Measurements from ENCODE around the gene ARID5A.
"Not testable (repeated sequence)": the region's sequence is repeated elsewhere in the genome, so short reads cannot be mapped to it uniquely, and the experiment has no call there.

Gene ARID5A

GRCh38 chr2:96536445-96537065 lies at the start of gene ARID5A:
ARID5A (plus strand) TSS chr2:96536752; CDS start chr2:96536827, 75 bp downstream.
- FAIRE-seq: no peak

- FAIRE-seq: no peak
Observed at GRCh38 chr2:96489261-96489660, 47.3 kb upstream of the ARID5A start.

GRCh38 chr2:96489663-96490062 lies 46.9 kb upstream of the ARID5A start:
- no peak for FAIRE-seq

- no peak for FAIRE-seq
Observed at GRCh38 chr2:96491860-96492497, 44.6 kb upstream of the ARID5A start.

- FAIRE-seq: no peak
Observed at GRCh38 chr2:96493072-96493471, 43.5 kb upstream of the ARID5A start.

GRCh38 chr2:96494188-96494587 lies 42.4 kb upstream of the ARID5A start:
- FAIRE-seq: no peak

- FAIRE-seq: no peak
Observed at GRCh38 chr2:96495982-96496629, 40.4 kb upstream of the ARID5A start.

- FAIRE-seq: no peak
Observed at GRCh38 chr2:96498021-96498431, 38.5 kb upstream of the ARID5A start.

GRCh38 chr2:96498611-96499010 lies 37.9 kb upstream of the ARID5A start:
- not testable (repeated sequence) for FAIRE-seq

GRCh38 chr2:96499061-96499960 lies 37.2 kb upstream of the ARID5A start:
- FAIRE-seq: no peak

GRCh38 chr2:96500385-96501066 lies 36.0 kb upstream of the ARID5A start:
- no peak for FAIRE-seq

- FAIRE-seq: no peak
Observed at GRCh38 chr2:96501471-96501874, 35.1 kb upstream of the ARID5A start.

GRCh38 chr2:96501886-96502810 lies 34.4 kb upstream of the ARID5A start:
- no peak for FAIRE-seq

GRCh38 chr2:96502891-96503636 lies 33.5 kb upstream of the ARID5A start:
- FAIRE-seq: no peak

- no peak for FAIRE-seq
Observed at GRCh38 chr2:96503637-96504243, 32.8 kb upstream of the ARID5A start.

GRCh38 chr2:96505231-96505889 lies 31.2 kb upstream of the ARID5A start, which contains the start of gene NEURL3:
NEURL3 (minus strand) TSS chr2:96505357; CDS start chr2:96505286, 71 bp downstream.
- no peak for FAIRE-seq

- FAIRE-seq: no peak
Observed at GRCh38 chr2:96506016-96506906, 30.3 kb upstream of the ARID5A start.

GRCh38 chr2:96506907-96507240 lies 29.7 kb upstream of the ARID5A start:
- no peak for FAIRE-seq

Data from colon (tissue), 2 donors.